SKM-1 (cell line): Measurements from ENCODE around the gene TMEM266.

Source experiments
- DNase-seq: peaks from one replicate; lab custom pipeline; 2025; ENCODE audit not compliant: unreplicated experiment; lab: John Stamatoyannopoulos, UW

The TMEM266 gene

DNA sequence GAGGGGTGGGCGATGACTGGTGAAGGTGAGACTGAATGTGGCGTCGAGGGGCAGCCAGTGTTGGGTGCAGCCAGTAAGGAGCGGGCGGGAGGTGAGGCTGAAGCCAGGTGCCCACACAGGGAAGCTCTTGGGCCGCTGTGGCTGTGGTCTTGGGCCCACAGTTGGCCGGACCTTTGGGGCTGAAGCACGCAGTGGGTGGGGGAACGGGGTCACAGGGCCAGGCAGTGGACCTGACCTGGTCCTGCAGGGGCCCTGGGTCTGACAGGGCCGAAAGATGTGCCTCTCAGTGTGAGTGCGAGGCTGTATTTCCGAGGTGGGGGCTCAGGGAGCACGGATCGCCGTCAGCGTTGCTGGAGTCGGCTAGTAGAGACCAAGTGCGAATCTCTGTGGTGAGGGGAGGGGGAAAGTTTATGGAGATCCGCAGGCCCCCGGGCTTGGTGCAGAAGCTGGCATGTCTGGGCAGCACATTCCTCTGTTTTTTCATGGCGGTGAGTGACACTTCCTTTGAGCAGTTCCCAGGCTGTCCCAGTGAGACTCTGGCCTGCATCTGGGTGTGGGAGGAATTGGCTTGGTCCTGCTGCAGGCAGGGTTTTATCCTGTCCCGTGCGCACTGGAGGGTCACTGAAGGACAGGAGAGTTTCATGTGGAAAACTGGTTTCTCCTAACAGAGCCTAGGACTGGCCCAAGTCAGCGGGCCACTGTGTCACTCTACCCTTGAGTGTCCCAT, 100.8 kb downstream of the TMEM266 start:
- DNase-seq, result no peak

GRCh38 chr15:76161153-76162035, 101.6 kb downstream of the TMEM266 start:
- DNase-seq, result no peak

DNA sequence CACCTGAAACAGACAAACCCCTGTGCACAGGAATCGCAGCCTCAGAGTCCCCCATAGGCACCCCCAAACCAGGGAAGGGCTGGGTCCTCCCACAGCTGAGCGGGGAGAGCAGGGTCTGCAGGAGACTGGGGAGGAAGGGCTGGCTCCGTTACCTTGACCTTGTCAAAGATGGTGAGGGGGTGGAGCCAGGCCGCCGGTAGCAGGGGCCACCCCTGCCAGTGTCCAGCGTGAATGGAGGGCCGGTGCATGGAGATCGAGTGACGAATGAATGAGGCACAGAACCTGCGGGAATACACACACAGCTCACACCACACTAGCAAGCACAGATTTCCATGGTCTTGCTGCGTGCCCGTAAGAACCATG, 102.2 kb downstream of the TMEM266 start:
- no peak for DNase-seq

DNA sequence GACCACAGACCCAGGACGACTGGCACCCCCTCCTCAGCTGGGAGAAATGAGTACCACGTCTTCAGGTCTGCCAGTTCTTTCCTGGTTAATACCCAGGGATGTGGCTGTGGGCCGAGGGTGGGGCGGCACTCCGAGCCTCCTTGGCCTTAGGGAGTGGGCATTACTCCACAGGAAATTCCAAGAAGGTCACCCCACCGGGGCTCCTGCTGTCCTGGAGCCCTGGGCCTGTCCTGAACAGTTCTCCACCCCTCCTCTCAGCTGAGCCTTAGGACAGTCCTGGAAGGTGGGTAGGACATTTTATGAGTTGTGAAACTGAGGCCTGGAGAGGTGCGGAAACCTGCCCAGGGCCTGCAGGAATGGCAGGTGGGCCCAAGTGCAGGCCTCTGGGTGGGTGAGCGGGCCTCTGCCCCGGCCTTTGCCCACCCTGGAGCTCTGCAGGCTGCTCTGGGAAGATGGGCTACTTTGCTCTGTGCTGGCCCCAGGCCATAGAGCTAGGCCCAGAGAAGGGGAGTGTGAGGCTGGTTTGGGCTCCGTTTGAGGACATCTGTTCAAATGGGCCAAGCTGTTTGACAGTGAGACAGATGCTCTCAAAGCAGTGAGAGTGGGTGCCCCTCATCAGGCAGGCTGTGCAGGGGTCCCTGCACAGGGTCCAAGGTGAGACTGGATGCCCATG, 103.1 kb downstream of the TMEM266 start:
- DNase-seq, result no peak

GRCh38 chr15:76163457-76164295, 103.9 kb downstream of the TMEM266 start:
- DNase-seq, result peak; percentile 29

- DNase-seq, result no peak
These were observed 104.8 kb downstream of the TMEM266 start for GRCh38 chr15:76164602-76165001.

GRCh38 chr15:76165951-76166350, 106.2 kb downstream of the TMEM266 start:
- DNase-seq, result no peak

- DNase-seq, result no peak
These were observed 108.6 kb downstream of the TMEM266 start for GRCh38 chr15:76168237-76168984.

- peak; percentile 45 for DNase-seq
These were observed 109.2 kb downstream of the TMEM266 start for GRCh38 chr15:76169018-76169417.

DNA sequence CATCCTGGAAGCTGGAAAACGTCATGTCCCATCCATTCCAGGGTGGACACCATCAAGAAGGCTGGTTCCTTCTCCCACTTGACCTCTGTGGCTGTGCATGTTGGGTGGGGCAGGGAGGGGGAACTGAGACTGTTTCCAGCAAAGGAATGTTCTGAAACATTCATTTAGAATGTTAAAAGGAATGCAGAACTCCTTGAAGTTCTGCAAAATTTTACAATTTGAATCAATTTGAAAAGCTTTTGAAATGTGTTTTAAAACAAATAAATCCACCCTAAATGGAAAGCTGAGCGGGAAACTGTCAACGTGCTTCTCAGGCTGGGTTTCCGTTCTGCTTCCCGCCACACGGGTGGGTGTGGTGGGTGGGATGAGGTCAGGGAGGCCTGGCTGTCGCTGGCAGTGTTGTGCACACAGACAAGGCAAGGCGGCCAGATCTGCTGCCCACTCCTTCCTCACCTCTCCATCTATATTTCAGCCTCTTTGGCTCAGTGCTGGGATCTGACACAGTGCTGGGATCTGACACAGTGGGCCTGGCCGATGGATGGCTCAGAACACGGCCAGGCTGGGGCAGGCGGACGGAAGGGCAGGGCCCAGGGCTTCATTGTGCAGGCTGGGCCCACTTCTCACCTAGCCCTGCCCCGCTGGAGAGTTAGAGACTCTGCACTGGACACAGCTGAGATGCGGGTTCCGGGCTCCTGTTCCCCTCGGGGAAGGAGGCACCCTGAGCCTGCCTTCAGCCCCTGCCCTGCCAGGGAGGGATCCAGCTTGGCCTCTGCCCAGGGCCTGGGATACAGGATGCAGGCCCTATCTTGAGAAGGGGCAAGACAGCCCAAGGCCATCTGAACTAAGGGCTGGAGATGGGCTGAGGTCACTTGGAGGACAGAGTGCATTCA, 110.4 kb downstream of the TMEM266 start:
- DNase-seq, result no peak

GRCh38 chr15:76172782-76173181, 113.0 kb downstream of the TMEM266 start:
- no peak for DNase-seq

DNA sequence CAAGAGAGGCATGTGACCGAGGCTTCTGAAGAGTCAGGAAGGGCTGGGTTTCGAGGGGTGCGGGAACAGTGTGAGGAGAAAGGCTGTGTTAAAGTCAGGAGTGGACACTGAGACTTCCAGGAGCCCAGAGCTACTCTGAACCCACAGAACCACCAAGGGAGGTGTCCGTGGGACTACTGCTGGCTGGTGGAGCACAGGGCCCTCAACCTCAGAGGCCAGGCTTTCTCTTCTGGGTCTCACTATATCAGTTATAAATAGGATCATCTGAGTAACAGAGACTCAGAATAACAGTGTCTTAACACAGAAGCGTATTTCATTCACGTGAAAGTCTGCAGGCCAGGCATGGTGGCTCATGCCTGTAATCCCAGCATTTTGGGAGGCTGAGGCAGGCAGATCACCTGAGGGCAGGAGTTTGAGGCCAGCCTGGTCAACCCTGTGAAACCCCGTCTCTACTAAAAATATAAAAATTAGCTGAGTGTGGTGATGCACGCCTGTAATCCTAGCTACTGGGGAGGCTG, 113.6 kb downstream of the TMEM266 start:
- no peak for DNase-seq

DNA sequence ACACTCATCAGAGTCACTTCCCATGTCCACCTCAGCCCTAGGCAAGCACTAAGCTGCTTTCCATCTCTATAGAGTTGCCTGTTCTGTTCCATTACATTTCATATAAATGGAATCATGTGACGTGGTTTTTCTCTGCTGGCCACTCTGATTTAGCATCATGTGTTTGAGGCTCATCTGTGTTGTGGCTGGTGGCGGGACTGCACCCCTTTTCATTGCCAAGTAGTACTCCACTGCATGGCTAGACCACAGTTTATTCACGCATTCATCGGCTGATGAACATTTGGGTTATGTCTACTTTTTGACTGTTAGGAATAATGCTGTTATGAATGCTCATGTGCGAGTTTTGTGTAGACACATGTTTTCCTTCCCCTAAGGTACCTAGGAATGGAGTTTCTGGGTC, 114.9 kb downstream of the TMEM266 start:
- no peak for DNase-seq

DNA sequence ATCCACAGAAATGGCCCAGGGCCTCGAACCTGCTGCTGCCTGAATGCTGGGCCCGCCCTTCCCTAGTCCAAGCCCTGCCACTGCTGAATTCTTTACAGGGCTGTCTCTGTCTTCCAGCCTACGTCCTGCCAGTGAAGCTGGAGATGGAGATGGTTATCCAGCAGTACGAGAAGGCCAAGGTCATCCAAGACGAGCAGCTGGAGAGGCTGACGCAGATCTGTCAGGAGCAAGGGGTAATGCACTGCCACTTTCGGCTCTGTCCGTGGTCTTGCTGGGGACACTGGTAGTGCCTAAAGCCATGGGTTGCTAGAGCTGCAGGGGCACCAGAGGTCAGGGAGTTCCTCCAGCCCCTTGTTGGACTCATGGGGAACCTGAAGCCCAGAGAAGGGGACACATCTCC, 115.7 kb downstream of the TMEM266 start:
- no peak for DNase-seq

GRCh38 chr15:76176059-76176458, 116.3 kb downstream of the TMEM266 start:
- DNase-seq, result no peak

- no peak for DNase-seq
These were observed 116.8 kb downstream of the TMEM266 start for GRCh38 chr15:76176487-76177085.

- DNase-seq, result no peak
These were observed 117.8 kb downstream of the TMEM266 start for GRCh38 chr15:76177491-76178040.

GRCh38 chr15:76178296-76179000, 118.7 kb downstream of the TMEM266 start:
- DNase-seq, result no peak
